Endometrial microvascular endothelial cells (primary cell): ENCODE measurements around the gene P2RY11. TPM values are rescaled to one million over a fixed set of nuclear protein-coding genes. Genes with fewer than 3 reads are reported as not detected.

ENCODE experiments used
- in situ Hi-C: cut with HindIII; loops from 2 replicates; pipeline ENCODE4 v1.10.0; 2017; ENCODE audit warnings: low sequenced_read_pairs, low pct_unique_long_range_greater_than_20kb; ENCODE audit errors: inconsistent ontology term
- total RNA-seq: library from RNA; depleted of rRNA; stranded (reverse); fragments of >200 nt; gene quantifications from one replicate; pipeline ENCODE4 v1.2.3, GENCODE V29; 2015; ENCODE audit errors: inconsistent ontology term

P2RY11 gene
- total RNA-seq, 1 donor from 2014 or later, result not detected

DNA sequence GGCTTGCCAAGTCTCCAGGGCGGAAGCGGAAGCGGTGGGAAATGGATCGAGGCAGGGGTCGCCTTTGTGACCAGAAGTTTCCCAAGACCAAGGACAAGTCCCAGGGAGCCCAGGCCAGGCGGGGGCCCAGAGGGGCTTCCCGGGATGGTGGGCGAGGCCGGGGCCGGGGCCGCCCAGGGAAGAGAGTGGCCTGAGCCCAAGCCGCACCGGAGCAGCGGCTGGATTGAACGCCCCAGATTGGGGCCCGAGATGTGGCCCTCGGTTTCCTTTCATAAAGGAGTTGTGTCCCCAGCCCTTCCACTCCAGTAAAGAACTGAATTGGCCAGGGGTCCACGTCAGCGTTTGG is 548 bp upstream of the P2RY11 start:
- in situ Hi-C loops, result no loop called here

- in situ Hi-C loops, result no loop called here
Observed at GRCh38 chr19:10112037-10112761, 706 bp downstream of the P2RY11 start.

DNA sequence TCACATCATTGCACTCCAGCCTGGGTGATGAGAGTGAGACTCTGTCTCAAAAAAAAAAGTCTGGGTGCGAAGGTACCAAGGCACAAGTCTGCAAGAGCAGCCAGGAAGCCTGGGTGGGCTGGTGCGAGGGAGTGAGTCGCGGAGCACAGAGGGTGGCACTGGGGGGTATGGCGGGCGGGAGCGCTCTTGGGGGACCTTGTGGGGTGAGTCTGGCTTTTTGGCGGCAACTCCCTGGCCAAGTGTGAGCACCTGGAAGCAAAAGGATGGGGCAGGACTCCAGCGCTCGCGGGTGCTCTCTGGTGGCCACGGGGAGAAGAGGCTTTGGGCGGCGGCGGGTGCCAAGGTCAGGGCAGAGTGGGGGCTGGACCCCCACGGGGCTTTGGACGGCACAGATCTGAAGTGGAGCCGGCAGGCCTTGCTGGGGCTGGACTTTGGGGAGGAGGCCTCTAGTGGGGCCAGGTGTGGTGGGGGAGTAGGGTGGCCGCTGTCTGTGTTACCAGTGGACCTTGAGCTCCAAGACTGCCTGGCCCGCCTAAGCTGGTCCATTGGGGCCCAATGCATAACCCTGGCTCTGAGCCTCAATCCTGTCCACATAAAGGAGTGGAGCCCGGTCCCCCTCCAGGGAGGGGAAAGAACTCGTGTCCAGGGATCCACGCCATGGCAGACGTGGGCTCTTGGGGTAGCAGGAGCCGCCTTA is 1.6 kb downstream of the P2RY11 start:
- in situ Hi-C loops, result no loop called here

GRCh38 chr19:10113592-10113963 is 2.1 kb downstream of the P2RY11 start:
- in situ Hi-C loops, result no loop called here

GRCh38 chr19:10113964-10114650 is 2.6 kb downstream of the P2RY11 start:
- in situ Hi-C loops, result no loop called here

GRCh38 chr19:10114651-10115391 is 3.3 kb downstream of the P2RY11 start:
- in situ Hi-C loops, result no loop called here

- in situ Hi-C loops, result no loop called here
Observed at GRCh38 chr19:10115392-10116084, 4.0 kb downstream of the P2RY11 start.

DNA sequence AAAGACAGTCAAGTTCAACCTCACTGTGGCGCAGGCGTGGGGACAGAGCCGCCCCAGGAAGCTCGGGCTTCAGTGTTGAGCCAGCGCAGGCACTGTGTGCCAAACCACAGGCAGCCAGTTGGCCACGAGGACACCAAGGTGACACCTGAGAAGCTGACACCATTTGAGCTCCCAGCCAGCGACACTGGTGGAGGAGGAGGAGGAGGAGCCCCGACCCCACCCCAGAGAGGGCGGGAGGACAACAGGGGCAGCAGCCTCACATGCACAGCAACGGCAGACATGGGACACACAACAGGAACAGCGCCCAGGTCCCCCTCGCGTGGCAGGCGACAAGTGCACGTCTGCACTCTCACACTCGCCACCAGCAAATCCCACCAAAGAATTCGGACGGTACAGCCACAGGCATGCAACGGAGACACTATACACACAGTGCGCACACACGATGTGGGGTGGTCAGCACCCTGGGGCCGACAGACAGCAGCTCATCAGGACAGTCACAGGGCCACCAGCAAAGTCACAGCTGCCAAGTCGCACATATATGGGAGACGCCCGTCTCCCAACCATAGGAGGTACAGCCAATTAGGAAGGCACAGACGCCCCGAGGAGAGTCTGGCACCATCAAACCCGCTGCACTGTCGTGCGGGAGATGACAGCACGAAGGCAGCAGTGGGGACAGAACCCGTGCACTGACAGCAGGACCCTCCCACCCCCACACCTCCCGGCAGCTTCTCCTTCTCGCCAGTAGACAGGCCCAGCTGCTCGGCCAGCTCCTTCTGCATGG is 4.8 kb downstream of the P2RY11 start:
- in situ Hi-C loops, result no loop called here

- in situ Hi-C loops, result no loop called here
Observed at GRCh38 chr19:10116866-10117616, 5.5 kb downstream of the P2RY11 start.

GRCh38 chr19:10118960-10119359 is 7.5 kb downstream of the P2RY11 start:
- in situ Hi-C loops, result no loop called here

DNA sequence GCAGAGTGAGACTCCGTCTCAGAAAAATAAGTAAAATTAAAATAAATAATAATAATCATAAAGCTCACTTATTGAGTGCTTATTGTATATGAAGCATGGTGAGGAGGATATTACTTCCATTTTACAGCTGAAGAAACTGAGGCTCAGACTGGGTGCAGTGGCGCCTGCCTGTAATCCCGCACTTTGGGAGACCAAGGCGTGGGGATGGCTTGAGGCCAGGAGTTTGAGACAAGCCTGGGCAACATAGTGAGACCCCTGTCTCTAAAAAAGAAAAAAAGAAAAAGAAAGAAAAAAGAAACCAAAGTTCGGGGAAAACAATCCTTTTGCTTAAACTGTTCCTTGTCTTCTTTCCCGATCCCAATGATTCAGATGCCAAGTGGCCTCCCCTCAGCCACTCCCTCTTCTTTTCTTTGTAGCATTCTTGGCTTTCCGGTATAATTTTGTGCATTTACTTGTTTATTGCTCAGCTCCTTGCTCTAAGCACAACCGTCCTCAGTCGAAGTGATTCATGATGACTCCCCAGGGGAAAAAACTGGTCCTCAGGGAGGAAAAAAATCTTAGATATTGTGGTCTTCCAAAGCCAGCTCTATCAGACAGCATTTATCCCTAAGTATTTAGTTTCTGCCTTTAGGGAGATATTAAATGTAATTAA is 9.2 kb downstream of the P2RY11 start:
- in situ Hi-C loops, result no loop called here

- in situ Hi-C loops, result no loop called here
Observed at GRCh38 chr19:10122045-10122444, 10.6 kb downstream of the P2RY11 start.

- in situ Hi-C loops, result no loop called here
Observed at GRCh38 chr19:10124429-10124828, 12.9 kb downstream of the P2RY11 start.

GRCh38 chr19:10126213-10126639 is 14.7 kb downstream of the P2RY11 start:
- in situ Hi-C loops, result no loop called here

- in situ Hi-C loops, result no loop called here
Observed at GRCh38 chr19:10132905-10133304, 21.4 kb downstream of the P2RY11 start.

DNA sequence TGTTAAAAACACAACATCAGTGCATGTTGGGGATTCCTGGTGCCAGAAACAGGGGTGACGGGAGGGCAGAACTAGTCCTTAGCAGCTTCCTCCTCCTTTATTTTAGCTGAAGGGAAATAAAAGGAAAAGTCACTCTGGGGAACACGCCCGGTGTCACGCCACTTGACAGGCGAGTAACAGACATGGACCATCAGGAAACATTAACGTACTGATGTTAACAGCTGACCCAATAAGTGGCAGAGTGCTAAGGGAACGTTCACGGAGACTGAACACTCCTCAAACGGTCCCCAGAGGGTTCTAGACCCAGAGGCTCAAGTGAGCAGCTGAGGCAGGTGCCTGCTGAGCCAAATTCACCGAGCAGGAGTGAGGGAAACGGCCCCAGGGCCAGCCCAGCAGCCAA is 22.1 kb downstream of the P2RY11 start:
- in situ Hi-C loops, result no loop called here

DNA sequence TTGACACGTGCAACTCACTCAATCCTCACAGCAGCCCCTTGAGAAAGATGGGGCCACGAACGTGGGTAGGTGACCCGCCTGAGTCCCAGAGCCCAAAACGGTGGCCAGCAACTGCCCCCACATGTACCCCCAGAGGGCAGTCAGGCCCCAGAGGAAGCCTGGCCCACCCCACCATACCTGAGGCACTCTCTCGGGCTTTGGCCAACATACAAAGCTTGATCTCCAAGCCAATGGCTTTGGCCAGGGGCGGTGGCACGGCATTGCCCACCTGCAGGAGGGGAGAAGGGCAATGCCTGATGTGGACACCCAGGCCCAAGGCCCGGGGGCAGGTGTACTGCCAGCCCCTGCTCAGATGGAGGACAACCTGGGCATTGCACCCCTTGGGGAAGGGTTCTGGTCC is 22.5 kb downstream of the P2RY11 start:
- in situ Hi-C loops, result no loop called here
